Gastroesophageal sphincter (tissue), 3 donors: Measurements from ENCODE around the gene TFEB.

Experiments
- CTCF ChIP-seq, 4 experiments: fragments of 200-600 bp in 2 of 4; fragments of 450-650 bp in 2 of 4; sonication (generic) in 1 of 4; IDR thresholded peaks; one replicate each; pipeline ENCODE4 v1.5.1; 2017 to 2019; ENCODE audit warnings: antibody characterized with exemption in 4 of 4, mild to moderate bottlenecking in 2 of 4, moderate library complexity in 2 of 4
- POLR2A ChIP-seq, 2 donors: fragments of 450-650 bp; IDR thresholded peaks; one replicate each; pipeline ENCODE4 v1.6.1; 2017; ENCODE audit warnings: antibody characterized with exemption in 2 of 2, mild to moderate bottlenecking in 2 of 2, moderate library complexity in 1 of 2

- TF ChIP-seq POLR2A (IDR thresholded peaks at IDR 0.05) (no peak), CTCF (IDR thresholded peaks at IDR 0.05) (no peak)
Observed at GRCh38 chr6:41721414-41721813, 14.0 kb downstream of the TFEB start.
